ENCODE data around the gene EPHA10.

EPHA10 gene

GRCh38 chr1:37732111-37732780 is 32.7 kb downstream of the EPHA10 start:
- no peak overlapping the region for H3K4me3 ChIP-seq (ENCODE audit: low read depth, low read length)
- TF ChIP-seq CTCF (IDR thresholded peaks at IDR 0.05; ENCODE audit: insufficient read depth, low read depth, low read length, missing control alignments), result no peak
- no peak for DNase-seq (ENCODE audit: low read depth)

- no peak for TF ChIP-seq CTCF (IDR thresholded peaks at IDR 0.05; ENCODE audit: insufficient read depth, low read depth, low read length, missing control alignments)
- no peak overlapping the region for H3K4me3 ChIP-seq (ENCODE audit: low read depth, low read length)
- no peak for DNase-seq (ENCODE audit: low read depth)
Observed at GRCh38 chr1:37731312-37732019, 33.5 kb downstream of the EPHA10 start.

GRCh38 chr1:37730376-37730775 is 34.5 kb downstream of the EPHA10 start:
- no peak for TF ChIP-seq CTCF (IDR thresholded peaks at IDR 0.05; ENCODE audit: insufficient read depth, low read depth, low read length, missing control alignments)
- H3K4me3 ChIP-seq (ENCODE audit: low read depth, low read length), result no peak overlapping the region
- no peak for DNase-seq (ENCODE audit: low read depth)

GRCh38 chr1:37728416-37728815 is 36.5 kb downstream of the EPHA10 start:
- no peak for DNase-seq (ENCODE audit: low read depth)
- no peak for TF ChIP-seq CTCF (IDR thresholded peaks at IDR 0.05; ENCODE audit: insufficient read depth, low read depth, low read length, missing control alignments)

GRCh38 chr1:37726751-37727585 is 38.0 kb downstream of the EPHA10 start:
- DNase-seq (ENCODE audit: low read depth), result no peak
- no peak overlapping the region for H3K4me3 ChIP-seq (ENCODE audit: low read depth, low read length)
- no peak for TF ChIP-seq CTCF (IDR thresholded peaks at IDR 0.05; ENCODE audit: insufficient read depth, low read depth, low read length, missing control alignments)

More at GRCh38 chr1:37728416-37728815, 36.5 kb downstream of the EPHA10 start:
- H3K4me3 ChIP-seq (ENCODE audit: low read depth, low read length), result no peak overlapping the region

- no peak for TF ChIP-seq CTCF (IDR thresholded peaks at IDR 0.05; ENCODE audit: insufficient read depth, low read depth, low read length, missing control alignments)
- no peak overlapping the region for H3K4me3 ChIP-seq (ENCODE audit: low read depth, low read length)
- DNase-seq (ENCODE audit: low read depth), result no peak
Observed at GRCh38 chr1:37725851-37726613, 38.9 kb downstream of the EPHA10 start.
